Neural cell (in vitro differentiated cells): ENCODE measurements around the gene RFWD3.

Source experiments
- CTCF ChIP-seq: fragments of 450-650 bp; IDR thresholded peaks from 2 replicates; pipeline ENCODE4 v1.5.1; 2014; ENCODE audit warnings: antibody characterized with exemption, mild to moderate bottlenecking, moderate library complexity; ENCODE audit not compliant: poor library complexity, severe bottlenecking
- EP300 ChIP-seq: fragments of 450-650 bp; conservative IDR thresholded peaks from 2 replicates; pipeline ENCODE4 v1.6.1; 2014; ENCODE audit warnings: antibody characterized with exemption, mild to moderate bottlenecking, moderate library complexity; ENCODE audit not compliant: poor library complexity, severe bottlenecking
- EZH2 ChIP-seq: fragments of 200-600, 300-800 bp; shearing (Covaris generic), sonication (generic); IDR thresholded peaks from 2 replicates; pipeline ENCODE4 v1.6.1; 2014; ENCODE audit warnings: antibody characterized with exemption, low read length, borderline replicate concordance, mild to moderate bottlenecking; ENCODE audit not compliant: insufficient read depth, poor library complexity, severe bottlenecking
- MXI1 ChIP-seq: fragments of 450-650 bp; conservative IDR thresholded peaks from 2 replicates; pipeline ENCODE4 v1.6.1; 2014; ENCODE audit warnings: antibody characterized with exemption, mild to moderate bottlenecking; ENCODE audit not compliant: poor library complexity, severe bottlenecking
- POLR2AphosphoS5 ChIP-seq: IDR thresholded peaks from 2 replicates; pipeline ENCODE4 v1.6.1; 2012
- RAD21 ChIP-seq: fragments of 450-650 bp; conservative IDR thresholded peaks from 2 replicates; pipeline ENCODE4 v1.6.1; 2014; ENCODE audit warnings: antibody characterized with exemption, mild to moderate bottlenecking, moderate library complexity
- REST ChIP-seq: IDR thresholded peaks from 2 replicates; pipeline ENCODE4 v1.6.1; 2012; ENCODE audit warnings: borderline replicate concordance
- SMC3 ChIP-seq: fragments of 450-650 bp; conservative IDR thresholded peaks from 2 replicates; pipeline ENCODE4 v1.6.1; 2014; ENCODE audit warnings: antibody characterized with exemption, mild to moderate bottlenecking, moderate library complexity; ENCODE audit not compliant: poor library complexity
- TAF1 ChIP-seq: IDR thresholded peaks from 2 replicates; pipeline ENCODE4 v1.6.1; 2012; ENCODE audit warnings: low read depth

- TF ChIP-seq CTCF, result no peak
- no peak for TF ChIP-seq EZH2
- TF ChIP-seq REST, result no peak
- no peak for TF ChIP-seq POLR2AphosphoS5
- no peak for TF ChIP-seq EP300
- no peak for TF ChIP-seq TAF1
- TF ChIP-seq SMC3, result no peak
- no peak for TF ChIP-seq MXI1
- TF ChIP-seq RAD21, result no peak
Measured at GRCh38 chr16:74623839-74624235, 42.8 kb downstream of the RFWD3 start.
